ENCODE results near the gene C3orf62. TPM values are rescaled to one million over a fixed set of nuclear protein-coding genes. Genes with fewer than 3 reads are reported as not detected.

Gene C3orf62
- total and polyA plus RNA-seq, 10 donors: 4.1 to 15.0 (median 8.6) TPM

DNA sequence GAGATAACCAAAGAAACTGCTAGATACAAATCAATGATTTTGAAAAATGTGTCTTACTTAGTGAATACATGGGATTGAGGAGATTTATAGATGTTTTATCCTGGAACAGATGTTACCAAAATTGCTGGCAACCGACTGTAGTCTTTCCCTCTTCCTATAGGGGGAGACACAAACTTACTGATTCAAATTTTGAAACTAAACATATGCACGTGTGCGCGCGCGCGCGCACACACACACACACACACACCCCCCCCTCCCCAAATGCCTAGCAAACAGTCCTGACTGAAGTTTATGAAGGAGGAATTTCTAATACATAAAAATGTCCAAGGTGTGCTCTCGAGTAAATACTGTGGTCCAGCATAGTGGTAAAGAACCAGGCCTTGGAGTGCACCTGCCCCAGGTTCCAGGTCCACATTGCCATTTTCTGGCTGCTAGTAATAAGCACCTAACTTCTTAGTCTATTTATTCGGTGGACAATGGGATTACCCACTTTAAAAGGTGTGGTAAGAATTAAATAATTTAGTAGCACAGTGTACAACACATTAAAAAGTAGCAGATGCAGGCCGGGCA is 18.5 kb upstream of the C3orf62 start:
- 68 to 84% (median 79%) methylated on average over 11 of the region's 11 CpGs for WGBS, 5 donors
- Histone ChIP-seq H3K36me3 (peaks cover 9 to 100% (median 95%) of the 10 kb centered on the region in 6 donors), H3K4me3 (no peak overlapping the region), H3K27me3 (replicated peaks in 1 of 7) (no peaks in the 10 kb centered on the region), H3K27ac (peak overlapping the region in 2 of 8 donors; percentile 66 to 73), H3K9me3 (no peaks in the 10 kb centered on the region), H3K4me1 (peaks cover 0 to 33% (median 8%) of the 10 kb centered on the region in 6 donors)
- intact Hi-C loops (cut with DNase I; ENCODE audit: low total_unique reads): loop anchor here (10.0 kb wide), 1 partner anchor 149 kb away; no protein-coding TSS in a partner anchor
- no peak for TF ChIP-seq POLR2AphosphoS5 (IDR thresholded peaks at IDR 0.05)
- TF ChIP-seq, protein P1, sequence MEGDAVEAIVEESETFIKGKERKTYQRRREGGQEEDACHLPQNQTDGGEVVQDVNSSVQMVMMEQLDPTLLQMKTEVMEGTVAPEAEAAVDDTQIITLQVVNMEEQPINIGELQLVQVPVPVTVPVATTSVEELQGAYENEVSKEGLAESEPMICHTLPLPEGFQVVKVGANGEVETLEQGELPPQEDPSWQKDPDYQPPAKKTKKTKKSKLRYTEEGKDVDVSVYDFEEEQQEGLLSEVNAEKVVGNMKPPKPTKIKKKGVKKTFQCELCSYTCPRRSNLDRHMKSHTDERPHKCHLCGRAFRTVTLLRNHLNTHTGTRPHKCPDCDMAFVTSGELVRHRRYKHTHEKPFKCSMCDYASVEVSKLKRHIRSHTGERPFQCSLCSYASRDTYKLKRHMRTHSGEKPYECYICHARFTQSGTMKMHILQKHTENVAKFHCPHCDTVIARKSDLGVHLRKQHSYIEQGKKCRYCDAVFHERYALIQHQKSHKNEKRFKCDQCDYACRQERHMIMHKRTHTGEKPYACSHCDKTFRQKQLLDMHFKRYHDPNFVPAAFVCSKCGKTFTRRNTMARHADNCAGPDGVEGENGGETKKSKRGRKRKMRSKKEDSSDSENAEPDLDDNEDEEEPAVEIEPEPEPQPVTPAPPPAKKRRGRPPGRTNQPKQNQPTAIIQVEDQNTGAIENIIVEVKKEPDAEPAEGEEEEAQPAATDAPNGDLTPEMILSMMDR (IDR thresholded peaks at IDR 0.05 in 8 of 11, conservative IDR thresholded peaks at IDR 0.05 in 3 of 11): peak in 10 of 11 experiments; percentile 32 to 71 (median 60)
- no peak for DNase-seq

DNA sequence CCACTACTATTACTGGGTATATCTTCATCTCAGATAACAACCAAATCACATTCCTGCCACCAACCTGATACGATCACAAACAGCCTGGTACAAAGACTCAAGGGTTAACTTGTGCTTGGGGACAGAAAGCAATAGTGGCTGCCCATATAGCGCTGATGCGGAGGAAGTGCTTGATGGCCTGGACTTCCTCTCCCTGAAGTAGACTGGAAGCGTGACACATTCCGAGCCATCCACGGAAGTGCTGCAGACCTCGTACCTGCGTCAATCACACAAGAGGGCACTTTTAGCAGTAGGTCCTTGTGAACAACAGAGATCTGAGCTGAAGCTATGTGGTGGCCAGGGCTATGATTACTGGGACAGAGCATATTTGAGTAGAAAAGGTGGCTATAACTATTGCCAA is 17.3 kb upstream of the C3orf62 start:
- intact Hi-C loops (cut with DNase I; ENCODE audit: low total_unique reads): loop anchor here (10.0 kb wide), 1 partner anchor 150 kb away; no protein-coding TSS in a partner anchor
- TF ChIP-seq POLR2A (IDR thresholded peaks at IDR 0.05) (no peak), POLR2AphosphoS5 (IDR thresholded peaks at IDR 0.05) (peak in 2 of 3 donors; percentile 41 to 70)
- TF ChIP-seq, protein P1 (IDR thresholded peaks at IDR 0.05 in 8 of 11, conservative IDR thresholded peaks at IDR 0.05 in 3 of 11): no peak
- WGBS, 5 donors: 69 to 91% (median 72%) methylated on average over 8 of the region's 8 CpGs

DNA sequence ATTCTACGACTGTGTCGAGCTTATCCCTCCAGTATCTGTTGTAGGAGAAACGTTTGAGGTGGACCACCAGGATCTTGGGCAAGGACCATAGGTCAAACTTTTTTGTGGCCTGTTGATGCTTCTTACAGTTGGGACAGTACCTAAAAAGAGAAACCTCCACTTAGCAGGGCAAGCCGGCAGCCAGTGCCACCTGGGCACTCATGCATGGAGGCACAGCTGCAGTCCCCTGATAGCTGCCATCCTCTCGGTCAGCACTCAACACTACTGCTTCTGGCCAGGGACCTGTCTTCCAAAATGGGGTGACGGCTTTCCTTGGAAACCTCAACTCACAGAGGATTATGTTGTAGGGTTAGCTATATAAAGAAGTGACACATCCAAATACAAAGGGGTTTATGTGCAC is 7.0 kb upstream of the C3orf62 start:
- Histone ChIP-seq H3K9me3 (no peaks in the 10 kb centered on the region), H3K36me3 (peaks cover 6 to 100% (median 88%) of the 10 kb centered on the region in 6 donors), H3K4me3 (no peak overlapping the region), H3K27me3 (replicated peaks in 1 of 7) (no peaks in the 10 kb centered on the region), H3K27ac (no peak overlapping the region), H3K4me1 (peaks cover 0 to 14% (median 4%) of the 10 kb centered on the region in 6 donors)
- intact Hi-C loops (cut with DNase I; ENCODE audit: low total_unique reads): no loop called here
- 79 to 93% (median 86%) methylated on average over 5 to 6 of the region's 6 CpGs for WGBS, 5 donors
- TF ChIP-seq, protein P1 (IDR thresholded peaks at IDR 0.05 in 8 of 11, conservative IDR thresholded peaks at IDR 0.05 in 3 of 11): no peak
- no peak for TF ChIP-seq POLR2A (IDR thresholded peaks at IDR 0.05)
- TF ChIP-seq POLR2AphosphoS5 (IDR thresholded peaks at IDR 0.05): no peak
- no peak for DNase-seq

More for the DNA sequence above, 17.3 kb upstream of the C3orf62 start:
- Histone ChIP-seq H3K4me3 (no peak overlapping the region), H3K9me3 (no peaks in the 10 kb centered on the region), H3K27me3 (replicated peaks in 1 of 7) (no peaks in the 10 kb centered on the region), H3K27ac (peak overlapping the region in 2 of 8 donors; percentile 26 to 45), H3K4me1 (peaks cover 0 to 33% (median 8%) of the 10 kb centered on the region in 6 donors), H3K36me3 (peaks cover 4 to 100% (median 95%) of the 10 kb centered on the region in 6 donors)
- DNase-seq: no peak

DNA sequence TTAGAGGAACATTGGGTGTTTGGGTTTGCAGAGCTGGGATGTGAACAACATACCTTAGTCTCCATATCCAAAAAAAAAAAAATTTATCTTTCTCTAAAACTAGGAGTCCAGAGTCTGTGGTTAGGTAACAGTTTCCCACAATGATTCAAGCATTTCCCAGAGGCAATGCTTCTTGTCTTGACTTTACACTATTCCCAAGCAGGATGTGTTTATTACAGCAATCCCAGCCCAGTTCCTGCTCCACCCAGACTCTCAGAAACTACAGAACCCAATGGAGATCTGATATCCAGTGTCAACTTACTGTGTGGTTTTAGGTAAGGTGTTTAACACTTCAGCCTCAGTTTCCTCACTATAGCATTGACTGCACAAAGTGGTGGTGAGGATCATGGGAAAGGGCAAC is 2.3 kb upstream of the C3orf62 start:
- H3K4me1 ChIP-seq: peaks cover 10 to 49% (median 30%) of the 10 kb centered on the region in 6 donors
- no peak for DNase-seq
- TF ChIP-seq POLR2AphosphoS5 (IDR thresholded peaks at IDR 0.05): peak in 1 of 3 donors; percentile 8
- TF ChIP-seq, protein P1 (IDR thresholded peaks at IDR 0.05 in 8 of 11, conservative IDR thresholded peaks at IDR 0.05 in 3 of 11): no peak
- H3K36me3 ChIP-seq: peaks cover 2 to 68% (median 49%) of the 10 kb centered on the region in 6 donors
- H3K4me3 ChIP-seq: no peak overlapping the region
- intact Hi-C loops (cut with DNase I; ENCODE audit: low total_unique reads): loop anchor here (5.0 kb wide), 1 partner anchor 107 kb away; the partner anchor contains the start of gene KLHDC8B
- no peaks in the 10 kb centered on the region for H3K27me3 ChIP-seq (replicated peaks in 1 of 7)
- no peaks in the 10 kb centered on the region for H3K9me3 ChIP-seq
- peak overlapping the region; percentile 1 to 94 (median 90) for H3K27ac ChIP-seq
